Endothelial cell of umbilical vein (primary cell): ENCODE data around the gene MYD88. TPM values are rescaled to one million over a fixed set of nuclear protein-coding genes. Genes with fewer than 3 reads are reported as not detected.

Experiments used
- BruUV-seq: library from RNA; stranded (reverse); fragments of 400-500 nt; replicated peaks from 2 replicates; lab custom pipeline; 2021; lab: Mats Ljungman, UMichigan
- CTCF ChIA-PET: fragments of 300-600, 350-600 bp; sonication (Branson Sonifier 250); formaldehyde crosslinking; loops from one replicate; lab custom pipeline; 2021; ENCODE audit warnings: antibody characterized with exemption, inconsistent platforms; lab: Charles Lee
- POLR2A ChIA-PET: fragments of 300-600, 350-600 bp; sonication (Branson Sonifier 250); formaldehyde crosslinking; loops from one replicate; lab custom pipeline; 2021; ENCODE audit warnings: antibody characterized with exemption, inconsistent platforms; lab: Charles Lee
- DNase-seq: peaks from one replicate; pipeline ENCODE4 v3.0.0-alpha.2; 2011; ENCODE audit warnings: low read depth, low spot score
- FAIRE-seq: peaks from 2 replicates; lab custom pipeline; 2011; peaks lifted over from hg19 to GRCh38; lab: Jason Lieb, UNC
- H2AFZ ChIP-seq: 2 replicates; pipeline ENCODE4 v1.6.0; 2012; ENCODE audit warnings: low read depth, low read length, control low read depth, inconsistent platforms
- H3K27ac ChIP-seq: 2 replicates; pipeline ENCODE4 v1.5.1; 2011; ENCODE audit warnings: low read depth, mild to moderate bottlenecking, control low read depth, low read length, moderate library complexity; ENCODE audit not compliant: insufficient read depth
- H3K27me3 ChIP-seq, 2 experiments: 2 replicates each; pipeline versions ENCODE4 v1.6.0 to v1.6.1; 2011; ENCODE audit warnings: low read length in 2 of 2, mixed read lengths in 1 of 2; ENCODE audit not compliant: control insufficient read depth in 2 of 2, insufficient read depth in 2 of 2
- H3K36me3 ChIP-seq, 2 experiments: 2 replicates in 1 of 2; 3 replicates in 1 of 2; pipeline ENCODE4 v1.5.1; 2011; ENCODE audit warnings: low read length in 2 of 2, mild to moderate bottlenecking in 1 of 2, moderate library complexity in 1 of 2; ENCODE audit not compliant: control insufficient read depth in 2 of 2, insufficient read depth in 2 of 2; ENCODE audit errors: extremely low read depth in 1 of 2
- H3K4me1 ChIP-seq: 3 replicates; pipeline ENCODE4 v1.5.1; 2011; ENCODE audit warnings: mild to moderate bottlenecking, low read length; ENCODE audit not compliant: control insufficient read depth, insufficient read depth; ENCODE audit errors: extremely low read depth
- H3K4me2 ChIP-seq: 2 replicates; pipeline ENCODE4 v1.6.1; 2011; ENCODE audit warnings: low read length, control low read depth, mixed read lengths; ENCODE audit not compliant: insufficient read depth
- H3K4me3 ChIP-seq, 3 experiments: fragments of 200-600 bp in 1 of 3; sonication (generic), shearing (Covaris generic) in 1 of 3; replicated peaks in 1 of 3; 2 replicates each; pipeline ENCODE4 v1.5.1; 2011 to 2016; ENCODE audit warnings: control low read depth in 3 of 3, low read length in 3 of 3, mild to moderate bottlenecking in 2 of 3, inconsistent platforms in 1 of 3, low read depth in 1 of 3, moderate library complexity in 1 of 3; ENCODE audit not compliant: insufficient read depth in 1 of 3
- H3K79me2 ChIP-seq: 2 replicates; pipeline ENCODE4 v1.6.0; 2012; ENCODE audit warnings: low read length, inconsistent platforms; ENCODE audit not compliant: control insufficient read depth, insufficient read depth
- H3K9ac ChIP-seq: replicated peaks from 2 replicates; pipeline ENCODE3; 2011; ENCODE audit warnings: low read length, control low read depth; ENCODE audit not compliant: insufficient read depth; ENCODE audit errors: extremely low read depth
- H3K9me1 ChIP-seq: replicated peaks from 3 replicates; pipeline ENCODE4 v1.6.0; 2011; ENCODE audit warnings: mild to moderate bottlenecking, low read length; ENCODE audit not compliant: control insufficient read depth, insufficient read depth; ENCODE audit errors: extremely low read depth
- H3K9me3 ChIP-seq: replicated peaks from 2 replicates; pipeline ENCODE4 v1.5.1; 2012; ENCODE audit warnings: low read length, inconsistent platforms; ENCODE audit not compliant: control insufficient read depth, insufficient read depth
- H4K20me1 ChIP-seq: replicated peaks from 2 replicates; pipeline ENCODE3; 2011; ENCODE audit warnings: mild to moderate bottlenecking, low read length; ENCODE audit not compliant: control insufficient read depth, insufficient read depth; ENCODE audit errors: extremely low read depth
- GATA2 ChIP-seq: IDR thresholded peaks from 2 replicates; pipeline ENCODE4 v1.7.0; 2011; ENCODE audit warnings: low read depth, mild to moderate bottlenecking, moderate library complexity, mixed read lengths, low read length; ENCODE audit not compliant: insufficient read length, insufficient read depth
- JUN ChIP-seq: IDR thresholded peaks from 2 replicates; pipeline ENCODE4 v1.6.1; 2011; ENCODE audit warnings: borderline replicate concordance, low read depth; ENCODE audit not compliant: insufficient read length, insufficient read depth
- MYC ChIP-seq: IDR thresholded peaks from one replicate; pipeline ENCODE4 v1.6.1; 2011; ENCODE audit warnings: mild to moderate bottlenecking, low read depth, low read length
- POLR2A ChIP-seq: IDR thresholded peaks from 2 replicates; pipeline ENCODE4 v1.6.1; 2012; ENCODE audit warnings: low read depth, mild to moderate bottlenecking, control low read depth, low read length
- POLR2AphosphoS5 ChIP-seq: IDR thresholded peaks from 2 replicates; pipeline ENCODE4 v1.6.1; 2012; ENCODE audit warnings: low read depth, mild to moderate bottlenecking, control low read depth, low read length, moderate library complexity; ENCODE audit not compliant: insufficient read depth
- dilution Hi-C: fragments of 300-500 bp; cut with MboI; formaldehyde crosslinking; loops from one replicate; pipeline ENCODE4 v1.15.0; 2019; ENCODE audit warnings: low sequenced_read_pairs; ENCODE audit not compliant: extremely low pct_ligation_motif_present
- intact Hi-C: fragments of 100-400 bp; cut with micrococcal nuclease; formaldehyde crosslinking; loops from one replicate; pipeline ENCODE4 v1.10.0; 2022
- polyA plus RNA-seq, 4 experiments: library from polyadenylated mRNA; depleted of rRNA in 3 of 4; stranded (reverse) in 3 of 4; unstranded in 1 of 4; fragments of >200 nt; gene quantifications; 2 replicates each; pipeline versions ENCODE4 v1.2.1 to v1.2.3, GENCODE V29; 2011 to 2012; ENCODE audit warnings: missing spikeins in 1 of 4
- total RNA-seq: library from RNA; stranded (reverse); gene quantifications from 2 replicates; pipeline ENCODE4 v1.2.3, GENCODE V29; 2021
- TF ChIP-seq, protein P1 (sequence below): IDR thresholded peaks from 2 replicates; pipeline ENCODE4 v1.6.1; 2011; ENCODE audit not compliant: insufficient read depth, insufficient read length
- TF ChIP-seq, protein P2 (sequence below), 2 donors: IDR thresholded peaks; 1 replicate in 1 of 2; 2 replicates in 1 of 2; pipeline ENCODE4 v1.5.1; 2011; ENCODE audit warnings: low read length in 2 of 2, mild to moderate bottlenecking in 2 of 2, moderate library complexity in 2 of 2, control low read depth in 1 of 2, inconsistent platforms in 1 of 2, low read depth in 1 of 2; ENCODE audit not compliant: insufficient read depth in 1 of 2; ENCODE audit errors: extremely low read depth in 1 of 2

MYD88 gene
- total and polyA plus RNA-seq, 2 donors (not counting 3 experiments of a cell fraction or from before 2014, with no cell fraction given) = 35.1 to 55.0 TPM

DNA sequence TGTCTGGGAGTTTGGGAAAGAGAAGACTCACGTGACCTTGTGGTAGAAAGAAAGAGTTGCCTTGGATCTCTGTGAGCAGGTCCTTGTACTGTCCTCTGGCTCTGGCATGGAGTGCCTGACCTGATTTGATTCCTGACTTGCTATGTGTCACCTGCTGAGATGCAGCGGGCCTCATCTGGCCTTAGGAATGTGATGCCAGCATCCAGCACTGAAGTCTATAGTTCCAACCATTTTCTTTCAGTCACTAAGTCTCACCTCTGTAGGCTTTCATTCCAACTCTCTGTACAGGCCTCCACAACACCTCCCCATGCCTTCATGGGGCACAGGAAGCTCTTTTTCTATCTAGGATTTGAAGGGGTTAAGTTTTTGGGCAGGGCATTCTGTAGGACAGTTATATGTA lies 14.8 kb downstream of the MYD88 start:
- CTCF ChIA-PET = interaction anchor here (4.2 kb wide), 1 partner anchor 11 kb away, joined by 20 read pairs; the partner anchor contains the start of gene OXSR1
- Histone ChIP-seq H3K4me3 (no peak overlapping the region), H3K9me1 (no peaks in the 10 kb centered on the region), H3K27me3 (no peaks in the 10 kb centered on the region), H3K9me3 (no peaks in the 10 kb centered on the region), H3K36me3 (no peaks in the 10 kb centered on the region), H2AFZ (no peak overlapping the region), H3K27ac (no peak overlapping the region), H3K9ac (no peak overlapping the region), H3K79me2 (no peaks in the 10 kb centered on the region), H3K4me2 (no peak overlapping the region), H3K4me1 (no peaks in the 10 kb centered on the region), H4K20me1 (no peaks in the 10 kb centered on the region)
- TF ChIP-seq, protein P1, sequence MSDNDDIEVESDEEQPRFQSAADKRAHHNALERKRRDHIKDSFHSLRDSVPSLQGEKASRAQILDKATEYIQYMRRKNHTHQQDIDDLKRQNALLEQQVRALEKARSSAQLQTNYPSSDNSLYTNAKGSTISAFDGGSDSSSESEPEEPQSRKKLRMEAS = no peak
- no peak for TF ChIP-seq JUN
- TF ChIP-seq GATA2 = no peak
- no peak for TF ChIP-seq POLR2A
- TF ChIP-seq MYC = no peak
- DNase-seq (no peak), FAIRE-seq (no peak)
- POLR2A ChIA-PET = no interaction called here
- no TSS peak for BruUV-seq
- dilution Hi-C loops = no loop called here
- intact Hi-C loops = no loop called here

DNA sequence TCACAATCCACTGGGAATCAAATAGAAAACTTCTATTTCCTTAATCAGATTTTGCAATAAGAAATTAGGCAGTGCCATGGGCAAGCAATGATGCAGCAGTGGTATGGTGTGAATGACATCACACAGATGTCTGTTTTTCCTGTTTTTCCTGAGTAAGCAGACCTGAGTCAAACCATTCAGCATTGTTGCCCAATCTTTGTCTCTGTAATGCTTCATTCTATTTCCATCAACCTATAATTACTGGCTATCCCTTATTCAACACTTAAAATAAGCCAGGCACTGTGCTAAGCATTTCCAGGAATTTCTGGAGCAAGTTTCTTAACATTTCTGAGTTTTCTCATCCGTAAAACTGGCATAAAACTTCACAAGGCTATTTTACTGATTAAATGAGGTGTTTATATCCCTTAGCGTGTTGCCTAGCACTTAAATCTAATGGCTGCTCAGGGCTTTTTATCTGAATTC lies 15.6 kb downstream of the MYD88 start:
- Histone ChIP-seq H3K9me3 (no peaks in the 10 kb centered on the region), H2AFZ (no peak overlapping the region), H3K4me1 (no peaks in the 10 kb centered on the region), H3K9ac (no peak overlapping the region), H3K4me3 (no peak overlapping the region), H3K36me3 (no peaks in the 10 kb centered on the region), H4K20me1 (no peaks in the 10 kb centered on the region), H3K27ac (no peak overlapping the region), H3K4me2 (no peak overlapping the region), H3K79me2 (no peaks in the 10 kb centered on the region), H3K9me1 (no peaks in the 10 kb centered on the region), H3K27me3 (no peaks in the 10 kb centered on the region)
- no TSS peak for BruUV-seq
- TF ChIP-seq, protein P1 = no peak
- TF ChIP-seq, protein P2, sequence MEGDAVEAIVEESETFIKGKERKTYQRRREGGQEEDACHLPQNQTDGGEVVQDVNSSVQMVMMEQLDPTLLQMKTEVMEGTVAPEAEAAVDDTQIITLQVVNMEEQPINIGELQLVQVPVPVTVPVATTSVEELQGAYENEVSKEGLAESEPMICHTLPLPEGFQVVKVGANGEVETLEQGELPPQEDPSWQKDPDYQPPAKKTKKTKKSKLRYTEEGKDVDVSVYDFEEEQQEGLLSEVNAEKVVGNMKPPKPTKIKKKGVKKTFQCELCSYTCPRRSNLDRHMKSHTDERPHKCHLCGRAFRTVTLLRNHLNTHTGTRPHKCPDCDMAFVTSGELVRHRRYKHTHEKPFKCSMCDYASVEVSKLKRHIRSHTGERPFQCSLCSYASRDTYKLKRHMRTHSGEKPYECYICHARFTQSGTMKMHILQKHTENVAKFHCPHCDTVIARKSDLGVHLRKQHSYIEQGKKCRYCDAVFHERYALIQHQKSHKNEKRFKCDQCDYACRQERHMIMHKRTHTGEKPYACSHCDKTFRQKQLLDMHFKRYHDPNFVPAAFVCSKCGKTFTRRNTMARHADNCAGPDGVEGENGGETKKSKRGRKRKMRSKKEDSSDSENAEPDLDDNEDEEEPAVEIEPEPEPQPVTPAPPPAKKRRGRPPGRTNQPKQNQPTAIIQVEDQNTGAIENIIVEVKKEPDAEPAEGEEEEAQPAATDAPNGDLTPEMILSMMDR (IDR thresholded peaks at IDR 0.05; ENCODE audit: extremely low read depth in 1 of 2, insufficient read depth in 1 of 2, low read depth in 1 of 2, low read length in 2 of 2) = no peak
- no peak for TF ChIP-seq POLR2AphosphoS5
- DNase-seq (no peak), FAIRE-seq (peak; percentile 73)
- POLR2A ChIA-PET = interaction anchor here (1.0 kb wide), 1 partner anchor 11 kb away, joined by 4 read pairs; the partner anchor contains the start of gene OXSR1
- CTCF ChIA-PET = interaction anchor here (4.2 kb wide), 1 partner anchor 10 kb away, joined by 20 read pairs; the partner anchor contains the start of gene OXSR1
- dilution Hi-C loops = no loop called here
- intact Hi-C loops = no loop called here
